Skeletal muscle tissue (tissue), 4 donors: ENCODE results near the gene KRT80. TPM values are rescaled to one million over a fixed set of nuclear protein-coding genes. Genes with fewer than 3 reads are reported as not detected.

Experiments
- H3K27ac ChIP-seq: one replicate; pipeline ENCODE4 v1.7.0; 2013; ENCODE audit warnings: mild to moderate bottlenecking, low read depth, low read length, inconsistent platforms
- H3K27me3 ChIP-seq, 3 donors: one replicate each; pipeline ENCODE4 v1.7.0; 2013; ENCODE audit warnings: low read length in 3 of 3; ENCODE audit not compliant: control insufficient read depth in 3 of 3, insufficient read depth in 3 of 3
- H3K36me3 ChIP-seq, 3 donors: one replicate each; pipeline ENCODE4 v1.7.0; 2013; ENCODE audit warnings: low read length in 3 of 3; ENCODE audit not compliant: control insufficient read depth in 3 of 3, insufficient read depth in 3 of 3
- H3K4me1 ChIP-seq, 3 donors: one replicate each; pipeline ENCODE4 v1.7.0; 2013; ENCODE audit warnings: low read length in 3 of 3, mild to moderate bottlenecking in 3 of 3; ENCODE audit not compliant: control insufficient read depth in 3 of 3, insufficient read depth in 3 of 3
- H3K4me3 ChIP-seq, 3 donors: one replicate each; pipeline ENCODE4 v1.7.0; 2013; ENCODE audit warnings: low read length in 3 of 3
- H3K9ac ChIP-seq, 3 donors: one replicate each; pipeline ENCODE4 v1.7.0; 2013; ENCODE audit warnings: low read length in 3 of 3, mild to moderate bottlenecking in 3 of 3, moderate library complexity in 2 of 3, low read depth in 1 of 3
- H3K9me3 ChIP-seq, 3 donors: one replicate each; pipeline ENCODE4 v1.7.0; 2013; ENCODE audit warnings: low read length in 3 of 3; ENCODE audit not compliant: control insufficient read depth in 3 of 3
- total RNA-seq: library from RNA; depleted of rRNA; stranded (reverse); fragments of >200 nt; gene quantifications from one replicate; pipeline ENCODE4 v1.2.3, GENCODE V29; 2014
- donor health status: Osteomylitis.

KRT80 gene
- total RNA-seq, 1 donor from 2014 or later, result 0.52 TPM

- H3K36me3 ChIP-seq, result no peaks in the 10 kb centered on the region
- peak overlapping the region; percentile 61 for H3K27ac ChIP-seq
- peaks cover 3 to 7% (median 7%) of the 10 kb centered on the region in 3 donors for H3K27me3 ChIP-seq
- H3K4me1 ChIP-seq, result peaks cover 8 to 22% (median 19%) of the 10 kb centered on the region in 3 donors
- H3K4me3 ChIP-seq, result no peak overlapping the region
- no peaks in the 10 kb centered on the region for H3K9me3 ChIP-seq
- no peak overlapping the region for H3K9ac ChIP-seq
These were observed 65.7 kb downstream of the KRT80 start for GRCh38 chr12:52126050-52126604.

DNA sequence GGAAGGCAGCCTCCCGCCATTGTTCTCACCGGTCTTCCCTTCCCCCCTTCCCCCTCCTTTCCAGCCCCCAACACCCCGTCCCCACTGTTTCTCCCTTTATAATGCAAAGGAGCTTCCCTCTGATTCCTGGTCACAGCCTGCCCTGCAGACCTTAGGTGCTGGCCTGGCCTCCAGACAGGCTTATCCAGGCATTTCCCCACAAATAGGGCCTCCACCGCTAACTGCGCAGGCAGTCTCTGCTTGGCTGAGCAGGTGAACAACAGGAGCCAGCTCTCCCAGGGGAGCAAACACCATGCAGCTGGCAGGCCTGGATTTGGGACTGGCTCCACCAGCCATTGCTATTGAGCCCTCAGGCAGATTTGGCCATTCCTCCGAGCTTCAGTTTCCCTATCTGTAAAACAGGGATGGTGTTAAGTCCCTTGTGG, 66.3 kb downstream of the KRT80 start:
- Histone ChIP-seq H3K27ac (no peak overlapping the region), H3K36me3 (no peaks in the 10 kb centered on the region), H3K9ac (no peak overlapping the region), H3K9me3 (no peaks in the 10 kb centered on the region), H3K4me3 (no peak overlapping the region), H3K27me3 (peaks cover 3 to 7% (median 7%) of the 10 kb centered on the region in 3 donors), H3K4me1 (peaks cover 8 to 22% (median 19%) of the 10 kb centered on the region in 3 donors)

- peaks cover 3 to 7% (median 7%) of the 10 kb centered on the region in 3 donors for H3K27me3 ChIP-seq
- no peak overlapping the region for H3K4me3 ChIP-seq
- H3K27ac ChIP-seq, result no peak overlapping the region
- no peaks in the 10 kb centered on the region for H3K9me3 ChIP-seq
- H3K4me1 ChIP-seq, result peaks cover 8 to 24% (median 19%) of the 10 kb centered on the region in 3 donors
- H3K9ac ChIP-seq, result no peak overlapping the region
- no peaks in the 10 kb centered on the region for H3K36me3 ChIP-seq
These were observed 68.2 kb downstream of the KRT80 start for GRCh38 chr12:52123487-52124186.

DNA sequence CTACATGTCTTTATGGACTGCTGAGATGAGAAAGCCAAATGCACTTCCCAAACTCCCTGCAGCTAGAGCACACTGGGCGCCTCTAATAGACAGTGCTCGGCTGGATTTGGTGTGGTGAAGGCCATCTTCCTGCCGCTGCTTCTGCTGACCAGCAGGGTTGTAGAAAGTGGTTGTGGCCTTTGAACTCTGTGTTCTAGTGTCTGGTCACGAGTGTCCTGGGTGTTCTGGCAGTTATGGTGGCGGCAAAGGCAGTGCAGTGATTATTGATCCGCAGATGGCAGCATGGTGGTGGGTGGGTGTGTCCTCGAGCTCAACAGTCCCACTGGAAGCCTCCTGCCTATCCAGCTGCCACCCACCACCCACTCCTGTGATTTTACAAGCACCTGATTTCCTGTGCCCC, 68.9 kb downstream of the KRT80 start:
- H3K4me1 ChIP-seq, result peaks cover 8 to 22% (median 19%) of the 10 kb centered on the region in 3 donors
- no peaks in the 10 kb centered on the region for H3K9me3 ChIP-seq
- no peak overlapping the region for H3K4me3 ChIP-seq
- no peaks in the 10 kb centered on the region for H3K36me3 ChIP-seq
- no peak overlapping the region for H3K27ac ChIP-seq
- H3K27me3 ChIP-seq, result peaks cover 3 to 7% (median 7%) of the 10 kb centered on the region in 3 donors
- no peak overlapping the region for H3K9ac ChIP-seq

GRCh38 chr12:52122540-52122871, 69.3 kb downstream of the KRT80 start:
- Histone ChIP-seq H3K27ac (no peak overlapping the region), H3K4me1 (peaks cover 8 to 22% (median 17%) of the 10 kb centered on the region in 3 donors), H3K4me3 (no peak overlapping the region), H3K9ac (no peak overlapping the region), H3K36me3 (no peaks in the 10 kb centered on the region), H3K9me3 (no peaks in the 10 kb centered on the region), H3K27me3 (peaks cover 3 to 9% (median 7%) of the 10 kb centered on the region in 3 donors)

GRCh38 chr12:52121824-52122539, 69.8 kb downstream of the KRT80 start:
- Histone ChIP-seq H3K4me1 (peaks cover 8 to 19% (median 12%) of the 10 kb centered on the region in 3 donors), H3K27ac (no peak overlapping the region), H3K4me3 (no peak overlapping the region), H3K36me3 (no peaks in the 10 kb centered on the region), H3K9ac (no peak overlapping the region), H3K27me3 (peaks cover 3 to 9% (median 8%) of the 10 kb centered on the region in 3 donors), H3K9me3 (no peaks in the 10 kb centered on the region)

DNA sequence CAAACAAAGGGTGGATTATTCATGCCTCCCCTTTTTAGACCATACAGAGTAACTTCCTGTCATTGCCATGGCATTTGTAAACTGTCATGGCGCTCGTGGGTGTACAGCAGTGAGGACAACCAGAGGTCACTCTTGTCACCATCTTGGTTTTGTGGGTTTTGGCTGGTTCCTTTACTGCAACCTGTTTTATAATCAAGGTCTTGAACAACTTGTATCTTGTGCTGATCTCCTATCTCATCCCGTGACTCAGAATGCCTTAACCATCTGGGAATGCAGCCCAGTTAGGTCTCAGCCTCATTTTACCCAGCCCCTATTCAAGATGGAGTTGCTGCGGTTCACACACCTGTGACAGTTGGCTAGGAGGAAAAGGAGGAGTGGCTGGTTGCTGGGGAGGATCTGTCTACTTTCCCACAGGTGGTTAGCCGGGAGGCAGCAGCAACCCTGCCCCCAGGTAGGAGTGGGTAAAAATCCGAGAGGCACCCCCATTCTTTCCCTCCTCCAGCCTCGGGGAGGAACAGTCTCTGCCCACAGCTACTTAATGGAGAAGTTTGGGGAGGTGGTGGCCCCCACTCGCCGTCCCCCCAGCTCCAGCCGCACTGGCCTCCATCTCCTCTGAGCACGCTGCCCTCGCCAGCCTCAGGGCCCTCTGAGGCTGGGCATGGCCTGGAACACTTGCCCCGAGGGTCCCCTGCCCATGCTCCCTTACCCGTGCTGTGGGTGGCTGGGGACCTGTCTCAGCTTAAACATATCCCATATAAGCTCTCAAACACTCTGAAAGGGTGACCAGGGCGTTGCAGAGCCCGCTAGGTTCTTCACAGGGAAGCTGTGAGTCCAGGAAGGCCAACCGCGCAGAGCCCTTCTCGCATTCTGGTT, 70.6 kb downstream of the KRT80 start:
- H3K27me3 ChIP-seq, result peaks cover 3 to 9% (median 8%) of the 10 kb centered on the region in 3 donors
- H3K27ac ChIP-seq, result no peak overlapping the region
- no peaks in the 10 kb centered on the region for H3K36me3 ChIP-seq
- H3K9ac ChIP-seq, result no peak overlapping the region
- no peak overlapping the region for H3K4me3 ChIP-seq
- H3K4me1 ChIP-seq, result peaks cover under 1 to 13% (median 5%) of the 10 kb centered on the region in 3 donors
- H3K9me3 ChIP-seq, result no peaks in the 10 kb centered on the region

DNA sequence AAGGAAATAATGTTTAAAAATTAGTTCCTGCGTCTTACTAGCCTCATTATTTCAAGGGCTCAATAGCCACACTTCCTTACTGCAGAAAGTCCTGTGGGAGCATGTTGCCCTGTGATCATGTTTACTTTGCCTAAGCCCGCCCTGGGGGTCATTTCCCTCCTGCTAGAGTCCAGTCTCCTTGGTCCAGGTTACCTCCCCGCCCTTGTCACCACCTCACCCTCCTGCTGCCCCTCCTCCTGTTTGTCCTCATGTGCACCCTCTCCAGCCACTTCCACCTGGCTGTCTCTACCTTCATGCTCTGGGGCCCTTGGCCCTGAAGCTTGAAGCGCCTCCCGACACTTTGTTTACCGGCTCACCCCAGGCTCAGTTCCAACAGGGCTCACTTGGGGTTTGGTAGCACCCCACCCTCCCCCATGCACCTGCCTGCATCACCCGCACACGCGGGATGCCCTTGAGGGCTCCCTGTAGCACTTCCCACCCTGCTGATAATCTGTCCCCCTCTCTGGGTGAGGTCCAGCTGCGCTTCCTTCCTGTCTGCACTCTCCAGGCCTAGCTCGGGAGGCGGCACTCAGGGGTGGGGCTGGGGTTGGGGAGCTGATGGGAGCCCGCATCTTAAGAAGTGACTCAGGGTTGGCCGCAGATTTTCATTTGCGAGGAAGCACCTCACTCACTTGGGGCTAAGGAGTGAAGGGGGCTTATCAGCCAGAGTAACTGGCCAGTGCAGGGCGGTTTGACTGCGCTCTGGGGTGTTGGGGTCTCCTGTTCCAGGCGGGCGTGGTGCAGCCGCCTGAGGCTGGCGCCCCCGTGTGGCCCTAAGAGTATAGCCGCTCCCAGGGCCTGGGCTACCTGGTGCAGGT, 72.2 kb downstream of the KRT80 start:
- H3K27ac ChIP-seq, result no peak overlapping the region

More for the DNA sequence above, 72.2 kb downstream of the KRT80 start:
- peaks cover 0 to 3% (median 0%) of the 10 kb centered on the region in 3 donors for H3K4me1 ChIP-seq
- H3K9ac ChIP-seq, result no peak overlapping the region
- H3K36me3 ChIP-seq, result no peaks in the 10 kb centered on the region
- no peak overlapping the region for H3K4me3 ChIP-seq
- peaks cover 3 to 14% (median 9%) of the 10 kb centered on the region in 3 donors for H3K27me3 ChIP-seq
- no peaks in the 10 kb centered on the region for H3K9me3 ChIP-seq
